ENCODE measurements around the gene TRAPPC11. TPM values are rescaled to one million over a fixed set of nuclear protein-coding genes. Genes with fewer than 3 reads are reported as not detected.
A peak's percentile ranks its signal among the peaks of the same experiment; 100 is the strongest.

The TRAPPC11 gene
- total RNA-seq, 1 experiment from 2014 or later: 21.1 TPM

DNA sequence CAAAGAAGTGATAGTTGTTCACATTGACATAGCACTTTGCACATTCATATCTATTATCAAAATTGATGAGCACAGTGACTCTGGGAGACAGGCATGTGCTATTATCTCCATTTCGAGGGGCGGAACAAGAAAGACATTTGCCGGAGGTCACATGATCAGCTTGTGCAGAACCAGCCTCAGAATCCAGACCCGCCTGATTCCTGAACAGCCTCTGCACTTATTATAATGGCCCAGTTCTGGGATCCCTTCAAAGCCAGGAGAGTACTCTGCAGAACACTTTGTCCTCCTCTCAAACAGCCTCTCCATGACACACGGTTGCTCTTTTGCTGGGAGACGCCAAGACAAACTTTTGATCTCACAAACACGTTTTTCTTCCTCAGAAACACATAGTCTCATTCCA, 48.5 kb upstream of the TRAPPC11 start:
- intact Hi-C loops (cut with micrococcal nuclease; ENCODE audit: unreplicated experiment): no loop called here
- no peak for ATAC-seq
- in situ Hi-C loops (cut with HindIII; ENCODE audit: low pct_unique_long_range_greater_than_20kb, low sequenced_read_pairs): no loop called here
- ChIA-PET CTCF (no interaction called here), POLR2A (interaction anchor here (0.7 kb wide), 1 partner anchor 15 kb away, joined by 4 read pairs; no protein-coding TSS in a partner anchor)
- no peak for TF ChIP-seq TCF7L2 (IDR thresholded peaks at IDR 0.05; ENCODE audit: low read depth, low read length)
- TF ChIP-seq, protein P1, sequence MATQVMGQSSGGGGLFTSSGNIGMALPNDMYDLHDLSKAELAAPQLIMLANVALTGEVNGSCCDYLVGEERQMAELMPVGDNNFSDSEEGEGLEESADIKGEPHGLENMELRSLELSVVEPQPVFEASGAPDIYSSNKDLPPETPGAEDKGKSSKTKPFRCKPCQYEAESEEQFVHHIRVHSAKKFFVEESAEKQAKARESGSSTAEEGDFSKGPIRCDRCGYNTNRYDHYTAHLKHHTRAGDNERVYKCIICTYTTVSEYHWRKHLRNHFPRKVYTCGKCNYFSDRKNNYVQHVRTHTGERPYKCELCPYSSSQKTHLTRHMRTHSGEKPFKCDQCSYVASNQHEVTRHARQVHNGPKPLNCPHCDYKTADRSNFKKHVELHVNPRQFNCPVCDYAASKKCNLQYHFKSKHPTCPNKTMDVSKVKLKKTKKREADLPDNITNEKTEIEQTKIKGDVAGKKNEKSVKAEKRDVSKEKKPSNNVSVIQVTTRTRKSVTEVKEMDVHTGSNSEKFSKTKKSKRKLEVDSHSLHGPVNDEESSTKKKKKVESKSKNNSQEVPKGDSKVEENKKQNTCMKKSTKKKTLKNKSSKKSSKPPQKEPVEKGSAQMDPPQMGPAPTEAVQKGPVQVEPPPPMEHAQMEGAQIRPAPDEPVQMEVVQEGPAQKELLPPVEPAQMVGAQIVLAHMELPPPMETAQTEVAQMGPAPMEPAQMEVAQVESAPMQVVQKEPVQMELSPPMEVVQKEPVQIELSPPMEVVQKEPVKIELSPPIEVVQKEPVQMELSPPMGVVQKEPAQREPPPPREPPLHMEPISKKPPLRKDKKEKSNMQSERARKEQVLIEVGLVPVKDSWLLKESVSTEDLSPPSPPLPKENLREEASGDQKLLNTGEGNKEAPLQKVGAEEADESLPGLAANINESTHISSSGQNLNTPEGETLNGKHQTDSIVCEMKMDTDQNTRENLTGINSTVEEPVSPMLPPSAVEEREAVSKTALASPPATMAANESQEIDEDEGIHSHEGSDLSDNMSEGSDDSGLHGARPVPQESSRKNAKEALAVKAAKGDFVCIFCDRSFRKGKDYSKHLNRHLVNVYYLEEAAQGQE (IDR thresholded peaks at IDR 0.05; ENCODE audit: insufficient read depth in 1 of 2, low read depth in 2 of 2, low read length in 1 of 2): no peak
- TF ChIP-seq, protein P2, sequence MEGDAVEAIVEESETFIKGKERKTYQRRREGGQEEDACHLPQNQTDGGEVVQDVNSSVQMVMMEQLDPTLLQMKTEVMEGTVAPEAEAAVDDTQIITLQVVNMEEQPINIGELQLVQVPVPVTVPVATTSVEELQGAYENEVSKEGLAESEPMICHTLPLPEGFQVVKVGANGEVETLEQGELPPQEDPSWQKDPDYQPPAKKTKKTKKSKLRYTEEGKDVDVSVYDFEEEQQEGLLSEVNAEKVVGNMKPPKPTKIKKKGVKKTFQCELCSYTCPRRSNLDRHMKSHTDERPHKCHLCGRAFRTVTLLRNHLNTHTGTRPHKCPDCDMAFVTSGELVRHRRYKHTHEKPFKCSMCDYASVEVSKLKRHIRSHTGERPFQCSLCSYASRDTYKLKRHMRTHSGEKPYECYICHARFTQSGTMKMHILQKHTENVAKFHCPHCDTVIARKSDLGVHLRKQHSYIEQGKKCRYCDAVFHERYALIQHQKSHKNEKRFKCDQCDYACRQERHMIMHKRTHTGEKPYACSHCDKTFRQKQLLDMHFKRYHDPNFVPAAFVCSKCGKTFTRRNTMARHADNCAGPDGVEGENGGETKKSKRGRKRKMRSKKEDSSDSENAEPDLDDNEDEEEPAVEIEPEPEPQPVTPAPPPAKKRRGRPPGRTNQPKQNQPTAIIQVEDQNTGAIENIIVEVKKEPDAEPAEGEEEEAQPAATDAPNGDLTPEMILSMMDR (IDR thresholded peaks at IDR 0.05): no peak
- no peak for TF ChIP-seq SIN3A (IDR thresholded peaks at IDR 0.05; ENCODE audit: borderline replicate concordance, insufficient read depth, low read depth, low read length)
- no peak for TF ChIP-seq POLR2AphosphoS5 (IDR thresholded peaks at IDR 0.05; ENCODE audit: low read depth, low read length)
- no peak overlapping the region for H3K27ac ChIP-seq (ENCODE audit: low read length)
- no peak for DNase-seq (ENCODE audit: low read depth, low spot score)
- H3K36me3 ChIP-seq (ENCODE audit: control insufficient read depth, insufficient read depth, low read length): no peaks in the 10 kb centered on the region
- no TSS peak for BruUV-seq (replicated peaks)
- no peaks in the 10 kb centered on the region for H3K9me3 ChIP-seq (ENCODE audit: control insufficient read depth, insufficient read depth, low read depth, low read length)
- H3K27me3 ChIP-seq (ENCODE audit: control insufficient read depth, insufficient read depth, low read length): no peaks in the 10 kb centered on the region
- no peaks in the 10 kb centered on the region; the same call in 1 of the 2 replicates for H3K4me1 ChIP-seq (ENCODE audit: control insufficient read depth, insufficient read depth, low read length)
- no peak overlapping the region for H3K4me3 ChIP-seq (ENCODE audit: low read depth in 2 of 2, low read length in 2 of 2)

DNA sequence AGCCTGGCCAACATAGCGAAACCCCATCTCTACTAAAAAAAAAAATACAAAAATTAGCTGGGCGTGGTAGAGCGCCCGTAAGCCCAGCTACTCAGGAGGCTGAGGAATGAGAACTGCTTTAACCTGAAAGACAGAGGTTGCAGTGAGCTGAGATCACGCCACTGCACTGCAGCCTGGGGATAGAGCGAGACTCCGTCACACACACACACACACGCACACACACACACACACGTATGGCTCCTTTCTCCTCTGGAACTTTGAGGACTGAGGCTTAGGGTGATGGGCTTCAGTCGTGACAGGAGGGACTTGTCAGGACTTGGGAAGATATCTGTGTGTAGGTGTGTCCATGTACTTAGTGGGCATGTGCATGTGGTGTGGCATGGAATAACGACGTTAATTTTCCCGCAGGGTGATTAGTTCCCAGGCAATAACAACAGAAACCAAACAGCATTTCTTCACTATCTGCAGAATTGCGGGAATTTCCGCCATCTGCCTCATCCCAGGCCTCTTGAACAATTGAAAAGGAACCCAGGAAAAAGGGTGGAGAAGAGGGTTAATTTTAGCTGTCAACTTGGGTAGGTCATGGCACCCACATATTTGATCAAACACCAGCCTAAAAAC, 47.8 kb upstream of the TRAPPC11 start:
- no peak for DNase-seq (ENCODE audit: low read depth, low spot score)
- H3K27ac ChIP-seq (ENCODE audit: low read length): no peak overlapping the region

More for the DNA sequence above, 47.8 kb upstream of the TRAPPC11 start:
- Histone ChIP-seq H3K36me3 (ENCODE audit: control insufficient read depth, insufficient read depth, low read length) (no peaks in the 10 kb centered on the region), H3K9me3 (ENCODE audit: control insufficient read depth, insufficient read depth, low read depth, low read length) (no peaks in the 10 kb centered on the region), H3K4me3 (ENCODE audit: low read depth in 2 of 2, low read length in 2 of 2) (no peak overlapping the region), H3K27me3 (ENCODE audit: control insufficient read depth, insufficient read depth, low read length) (no peaks in the 10 kb centered on the region), H3K4me1 (ENCODE audit: control insufficient read depth, insufficient read depth, low read length) (no peaks in the 10 kb centered on the region; the same call in 1 of the 2 replicates)
- ATAC-seq: 0 out of 2 replicates have a peak, but pooled peaks have one; percentile 24
- TF ChIP-seq, protein P2 (IDR thresholded peaks at IDR 0.05): no peak
- TF ChIP-seq POLR2AphosphoS5 (IDR thresholded peaks at IDR 0.05; ENCODE audit: low read depth, low read length) (no peak), TCF7L2 (IDR thresholded peaks at IDR 0.05; ENCODE audit: low read depth, low read length) (no peak), SIN3A (IDR thresholded peaks at IDR 0.05; ENCODE audit: borderline replicate concordance, insufficient read depth, low read depth, low read length) (no peak)
- TF ChIP-seq, protein P1 (IDR thresholded peaks at IDR 0.05; ENCODE audit: insufficient read depth in 1 of 2, low read depth in 2 of 2, low read length in 1 of 2): no peak
- ChIA-PET CTCF (no interaction called here), POLR2A (interaction anchor here (0.7 kb wide), 1 partner anchor 16 kb away, joined by 4 read pairs; no protein-coding TSS in a partner anchor)
- in situ Hi-C loops (cut with HindIII; ENCODE audit: low pct_unique_long_range_greater_than_20kb, low sequenced_read_pairs) (no loop called here), intact Hi-C loops (cut with micrococcal nuclease; ENCODE audit: unreplicated experiment) (no loop called here)
- BruUV-seq (replicated peaks): no TSS peak

All from Panc1 (cell line).